ENCODE measurements around the gene CYTL1.
"Not testable (repeated sequence)": the region's sequence is repeated elsewhere in the genome, so short reads cannot be mapped to it uniquely, and the experiment has no call there.

CYTL1 gene

DNA sequence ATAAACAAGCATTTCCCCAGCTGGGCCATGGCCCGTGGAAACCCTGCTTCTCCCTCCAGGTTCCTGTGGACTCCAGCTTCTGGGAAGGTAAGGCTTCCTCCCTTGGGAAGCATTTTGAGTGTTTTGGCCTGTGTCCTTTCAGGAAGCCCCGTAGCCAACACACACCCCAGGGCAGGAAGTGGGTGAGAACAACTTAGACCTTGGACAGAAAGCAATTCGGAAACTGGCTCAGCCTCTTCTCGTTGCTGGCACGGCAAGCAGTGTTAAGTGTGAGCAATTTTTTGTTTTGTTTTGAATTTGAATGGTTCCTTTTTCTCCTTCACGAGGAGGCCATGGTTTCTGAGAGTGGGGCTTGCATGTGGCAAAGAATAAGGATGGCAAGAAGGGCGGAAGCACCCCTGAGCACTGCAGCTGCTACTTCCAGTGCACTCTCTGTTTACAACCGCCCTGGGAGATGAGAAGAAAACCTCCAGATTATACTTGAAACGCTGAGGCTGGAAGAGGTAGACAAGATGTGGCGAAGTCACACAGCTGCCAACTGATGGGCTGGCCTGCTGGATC is 14.1 kb upstream of the CYTL1 start:
- no peak for DNase-seq

DNA sequence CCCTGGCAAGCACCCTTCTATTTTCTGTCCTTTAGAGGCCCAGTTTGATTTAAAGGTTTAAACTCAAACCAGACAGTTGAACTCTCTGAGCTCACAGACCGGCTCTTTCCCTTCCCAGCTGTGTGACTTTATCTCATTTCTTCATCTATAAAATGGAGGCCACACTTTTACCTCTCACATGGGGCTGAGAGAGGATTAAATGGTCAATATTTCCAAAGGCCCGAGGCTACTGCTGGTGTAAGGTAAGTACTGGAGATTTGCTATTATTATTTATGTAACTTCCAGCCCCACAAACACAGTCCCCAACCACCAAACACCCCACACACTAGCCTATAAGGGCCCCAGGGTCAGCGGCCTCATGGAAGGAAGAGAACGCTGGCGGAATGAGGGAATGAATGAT is 13.6 kb upstream of the CYTL1 start:
- no peak for DNase-seq

DNA sequence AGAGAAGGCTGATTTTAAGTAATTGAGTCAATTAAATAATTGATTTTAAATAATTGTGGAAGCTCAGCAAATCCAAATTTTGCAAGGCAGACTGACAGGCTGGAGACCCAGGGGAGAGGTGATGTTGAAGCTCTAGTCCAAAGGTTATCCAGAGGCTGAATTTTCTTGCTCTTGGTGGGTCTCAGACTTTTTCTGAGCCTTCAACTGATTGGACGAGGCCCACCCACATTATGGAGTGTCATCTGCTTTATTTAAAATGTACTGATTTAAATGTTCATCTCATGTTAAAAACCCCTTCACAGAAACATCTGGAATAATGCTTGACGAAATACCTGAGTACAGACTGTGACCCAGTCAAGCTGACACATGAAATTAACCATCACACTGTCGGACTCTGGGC is 11.7 kb upstream of the CYTL1 start:
- DNase-seq = no peak

DNA sequence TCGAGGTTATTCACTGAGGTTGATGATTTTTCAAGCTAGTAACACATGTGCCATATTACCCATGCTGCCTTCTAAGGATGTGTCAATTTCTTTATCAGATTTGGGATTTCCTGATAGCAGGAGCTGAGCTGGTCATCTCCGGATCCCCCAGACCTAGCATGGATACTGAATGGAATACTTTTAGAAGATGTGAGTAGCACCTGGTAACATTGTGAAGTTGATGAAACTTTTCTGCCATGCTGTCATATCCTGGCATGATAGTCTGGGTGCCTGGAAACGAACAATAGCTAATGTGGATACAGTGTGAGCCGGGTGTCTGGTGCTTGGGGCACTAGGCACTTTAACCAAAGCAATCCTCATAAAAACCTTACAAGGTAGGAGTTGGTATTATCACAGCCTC is 11.0 kb upstream of the CYTL1 start:
- DNase-seq = no peak

DNA sequence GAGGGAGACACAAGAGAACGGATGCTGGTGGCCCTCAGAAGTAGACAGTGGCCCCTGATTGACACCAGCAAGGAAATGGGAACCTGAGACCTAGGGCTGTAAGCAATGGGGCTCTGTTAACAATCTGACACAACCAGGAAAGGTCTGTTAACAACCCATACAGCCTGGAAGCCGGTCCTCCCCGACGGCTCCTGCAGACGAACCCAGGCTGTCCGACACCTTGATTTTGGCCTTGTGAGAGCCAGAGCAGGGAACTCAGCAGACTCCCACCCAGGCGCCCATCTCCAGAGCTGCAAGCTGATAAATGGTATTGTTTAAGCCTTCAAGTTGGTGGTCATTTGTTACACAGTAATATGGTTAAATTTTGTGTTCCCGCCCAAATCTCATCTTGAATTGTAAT is 10.2 kb upstream of the CYTL1 start:
- no peak for DNase-seq

DNA sequence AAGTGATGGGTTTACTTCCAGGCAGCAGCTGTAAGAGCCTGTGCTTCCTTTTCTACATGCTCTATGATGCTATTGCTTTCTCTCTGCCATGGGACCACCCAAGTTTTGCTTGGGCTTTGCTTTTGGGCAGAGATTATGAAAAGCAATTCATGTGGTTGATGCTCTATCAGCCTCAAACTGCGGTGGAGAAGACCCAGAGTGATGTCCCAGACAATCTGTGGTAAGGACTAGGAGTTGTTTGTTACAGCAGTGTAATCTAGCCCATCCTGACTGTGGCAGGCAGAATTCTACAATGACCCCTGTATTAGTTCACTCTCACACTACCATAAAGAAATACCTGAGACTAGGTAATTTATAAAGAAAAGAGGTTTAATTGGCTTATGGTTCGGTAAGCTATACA is 9.2 kb upstream of the CYTL1 start:
- no peak for DNase-seq

DNA sequence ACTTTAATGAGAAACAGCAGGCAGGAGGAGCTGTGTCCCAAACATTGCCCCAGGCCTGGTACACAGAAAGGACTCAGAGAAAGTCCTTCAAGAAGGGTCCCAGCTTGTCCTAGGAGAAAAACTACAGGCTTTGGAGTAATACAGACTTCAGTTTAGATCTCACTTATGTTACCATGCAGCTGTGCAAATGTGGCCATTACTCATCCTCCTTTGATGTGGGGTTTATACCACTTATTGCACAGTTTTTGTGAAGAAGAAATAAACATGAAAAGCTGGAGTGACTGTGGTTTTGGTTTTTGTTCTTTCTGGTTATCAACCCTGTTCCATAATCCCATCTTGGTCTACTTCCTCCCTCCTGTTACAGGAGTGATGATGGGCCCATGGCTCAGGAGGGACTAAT is 8.1 kb upstream of the CYTL1 start:
- peak; percentile 74 for DNase-seq

DNA sequence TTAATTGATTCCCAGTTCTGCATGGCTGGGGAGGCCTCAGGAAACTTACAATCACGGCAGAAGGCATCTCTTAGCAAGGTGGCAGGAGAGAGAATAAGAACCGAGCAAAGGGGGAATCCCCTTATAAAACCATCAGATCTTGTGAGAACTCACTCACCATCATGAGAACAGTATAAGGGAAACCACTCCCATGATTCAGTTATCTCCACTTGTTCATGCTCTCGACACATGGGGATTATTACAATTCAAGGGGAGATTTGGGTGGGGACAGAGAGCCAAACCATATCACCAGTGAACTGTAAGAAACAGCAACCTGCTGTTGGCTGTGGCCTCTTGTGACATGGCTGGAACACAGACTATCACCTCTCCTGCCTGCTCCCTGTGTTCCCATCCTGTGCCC is 7.1 kb upstream of the CYTL1 start:
- no peak for DNase-seq

DNA sequence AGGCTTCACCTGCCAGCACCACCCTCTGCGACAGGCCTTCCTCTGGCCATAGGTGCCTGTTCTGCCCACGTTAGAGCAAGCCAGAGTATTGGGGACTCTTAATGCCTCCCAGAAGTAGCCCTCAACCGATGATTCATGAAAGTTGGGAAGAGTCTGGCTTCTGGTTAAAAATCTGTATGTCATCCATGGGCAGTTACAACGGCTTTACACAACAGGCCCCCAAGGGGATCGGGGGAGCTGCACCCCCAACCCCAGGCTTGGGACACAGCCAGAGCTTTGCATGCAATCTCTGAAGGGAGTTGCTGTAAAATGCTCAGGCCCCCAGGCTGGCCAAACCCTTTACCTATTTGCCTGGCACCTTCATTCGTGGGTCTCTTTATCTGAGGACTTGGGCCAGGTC is 5.4 kb upstream of the CYTL1 start:
- DNase-seq = no peak

DNA sequence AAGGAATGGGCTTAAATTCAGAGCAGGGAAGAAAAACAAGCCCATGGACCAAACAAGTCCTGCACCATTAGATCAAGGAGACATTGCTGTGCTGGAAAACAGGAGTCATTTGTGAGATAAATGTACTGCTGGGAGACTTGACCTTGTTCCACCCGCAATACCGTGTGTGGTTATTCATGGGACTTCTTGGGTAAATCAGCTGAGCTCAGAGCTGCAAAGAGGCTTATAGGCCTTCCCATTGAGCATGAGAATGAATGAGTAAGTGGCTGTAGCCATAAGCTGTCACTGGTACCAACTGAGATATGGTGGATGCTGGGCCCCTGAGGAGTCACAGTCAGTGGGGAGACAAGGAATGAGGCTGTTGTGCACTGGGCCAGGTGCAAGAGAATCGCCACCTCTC is 2.3 kb upstream of the CYTL1 start:
- no peak for DNase-seq

DNA sequence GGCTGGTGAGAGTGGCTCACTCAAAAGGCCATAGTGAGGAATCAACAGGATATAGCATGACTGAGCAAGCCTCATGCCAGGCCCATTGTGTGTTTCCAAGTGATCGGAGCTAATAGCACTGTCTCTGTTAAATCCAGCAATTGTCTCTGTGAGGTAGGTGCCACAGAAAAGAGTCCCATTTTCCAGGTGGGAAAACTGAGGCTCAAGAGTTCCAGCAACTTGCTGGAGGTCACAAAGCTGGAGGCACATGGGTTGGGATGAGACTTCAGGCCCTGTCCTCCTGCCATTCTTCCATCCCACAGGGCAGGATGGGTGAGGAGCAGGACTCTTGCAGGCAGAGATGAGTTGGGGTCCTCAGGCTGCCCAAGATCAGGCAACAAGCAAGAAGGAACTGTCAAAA is 1.1 kb upstream of the CYTL1 start:
- DNase-seq = no peak

DNA sequence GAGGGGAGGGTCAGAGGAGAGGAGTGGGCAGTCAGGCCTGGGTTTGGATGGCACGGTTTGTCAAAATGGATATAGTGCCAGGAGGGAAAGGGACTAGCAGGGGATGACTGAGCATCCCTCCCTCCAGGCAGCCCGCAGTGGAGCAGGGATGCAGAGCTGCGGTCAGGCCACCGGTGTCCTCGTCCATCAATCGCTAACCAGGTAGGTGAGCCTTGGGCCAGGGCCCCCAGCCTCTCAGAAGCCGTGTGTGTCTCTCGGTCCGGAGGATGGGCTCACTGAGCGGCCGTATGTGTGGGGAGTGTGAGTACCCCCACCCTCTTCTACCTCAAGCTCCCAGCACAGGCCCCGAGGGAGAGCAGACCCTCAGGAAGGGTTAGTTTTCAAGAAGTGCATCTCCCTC is 538 bp upstream of the CYTL1 start:
- no peak for DNase-seq

DNA sequence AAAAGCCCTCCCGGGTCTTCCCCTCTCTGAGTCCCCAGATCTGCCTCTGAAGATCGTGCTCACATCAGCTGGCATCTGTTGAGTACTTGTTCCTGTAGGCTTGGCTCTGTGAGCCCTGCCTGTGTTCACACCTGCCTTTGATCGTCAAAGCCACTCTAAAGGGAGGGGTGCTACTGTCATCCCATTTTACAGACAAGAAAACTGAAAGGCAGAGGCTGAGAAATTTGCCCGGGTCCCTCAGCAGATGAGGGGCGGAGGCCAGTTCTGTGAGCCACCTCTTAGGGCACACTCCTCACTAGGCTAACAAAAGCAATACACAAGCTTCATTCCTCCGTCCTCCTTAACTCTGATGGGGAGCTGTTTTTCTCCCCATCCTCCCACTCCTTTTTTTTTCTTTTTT is 655 bp downstream of the CYTL1 start:
- peak; percentile 67 for DNase-seq

DNA sequence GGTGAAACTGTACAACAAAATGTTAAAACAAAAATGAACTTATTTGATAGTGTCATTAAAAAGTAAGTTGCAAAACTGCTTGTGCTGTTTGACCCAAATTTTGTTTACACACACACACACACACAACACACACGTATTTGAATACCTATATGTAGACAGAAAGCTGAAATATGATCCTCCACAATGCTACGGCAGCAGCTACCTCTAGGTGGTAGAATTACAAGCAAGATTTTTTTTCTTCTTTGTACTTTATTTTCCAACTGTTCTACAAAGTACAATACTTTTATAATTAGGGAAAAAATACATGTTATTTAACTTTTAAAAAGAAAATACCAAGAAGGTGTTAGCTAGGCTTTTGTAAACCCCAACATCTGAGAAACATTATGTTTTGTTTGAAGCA is 1.2 kb downstream of the CYTL1 start:
- peak; percentile 74 for DNase-seq

DNA sequence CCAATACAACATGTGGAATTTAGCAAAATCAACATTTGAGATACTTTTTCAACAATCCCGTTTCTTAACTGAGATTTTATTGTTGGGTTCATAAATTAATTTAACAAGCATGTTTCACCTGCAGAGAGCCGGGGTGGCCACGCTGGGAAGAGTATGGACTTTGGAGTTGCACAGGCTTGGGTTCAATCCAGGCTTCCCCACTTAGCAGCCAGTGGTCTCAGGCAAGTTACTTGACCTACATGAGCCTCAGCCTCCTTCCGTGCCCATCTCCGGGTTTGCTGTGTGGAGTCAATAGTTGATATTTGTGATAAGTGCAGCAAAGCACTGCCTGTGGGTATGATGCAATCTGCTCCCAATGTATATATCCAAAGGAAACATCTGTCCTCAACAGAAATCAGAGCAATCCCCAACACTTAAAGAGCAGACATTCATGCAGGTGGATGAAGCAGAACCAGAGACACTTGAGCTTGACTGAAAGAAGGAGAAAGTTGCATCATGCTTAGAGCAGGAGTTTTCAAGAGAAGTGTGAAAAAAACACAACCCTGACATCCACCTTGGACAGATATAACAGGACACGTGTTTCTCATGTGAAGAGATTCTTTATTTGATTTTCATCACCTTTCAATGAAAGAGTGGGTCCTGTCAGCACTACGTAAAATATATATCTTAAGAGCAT is 5.1 kb downstream of the CYTL1 start:
- DNase-seq = peak; percentile 40

DNA sequence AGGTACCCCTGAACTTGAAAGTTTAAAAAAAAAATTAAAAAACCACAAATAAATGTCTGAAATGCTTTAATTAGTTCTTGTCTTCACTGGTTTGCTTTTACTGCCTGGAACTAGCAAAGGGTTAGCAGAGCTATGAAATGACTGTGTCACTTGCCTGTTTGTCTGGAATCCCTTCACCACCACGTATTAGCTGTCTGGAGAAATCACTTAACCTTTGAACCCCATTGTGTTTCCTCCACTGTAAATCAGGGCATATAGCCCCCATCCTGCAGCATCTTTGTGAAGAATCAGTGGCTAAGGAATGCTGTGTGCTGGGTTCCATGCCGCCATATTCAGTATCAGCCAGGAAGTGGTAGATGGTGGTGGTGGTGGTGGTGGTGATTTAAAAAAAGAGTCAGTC is 6.3 kb downstream of the CYTL1 start:
- peak; percentile 66 for DNase-seq

DNA sequence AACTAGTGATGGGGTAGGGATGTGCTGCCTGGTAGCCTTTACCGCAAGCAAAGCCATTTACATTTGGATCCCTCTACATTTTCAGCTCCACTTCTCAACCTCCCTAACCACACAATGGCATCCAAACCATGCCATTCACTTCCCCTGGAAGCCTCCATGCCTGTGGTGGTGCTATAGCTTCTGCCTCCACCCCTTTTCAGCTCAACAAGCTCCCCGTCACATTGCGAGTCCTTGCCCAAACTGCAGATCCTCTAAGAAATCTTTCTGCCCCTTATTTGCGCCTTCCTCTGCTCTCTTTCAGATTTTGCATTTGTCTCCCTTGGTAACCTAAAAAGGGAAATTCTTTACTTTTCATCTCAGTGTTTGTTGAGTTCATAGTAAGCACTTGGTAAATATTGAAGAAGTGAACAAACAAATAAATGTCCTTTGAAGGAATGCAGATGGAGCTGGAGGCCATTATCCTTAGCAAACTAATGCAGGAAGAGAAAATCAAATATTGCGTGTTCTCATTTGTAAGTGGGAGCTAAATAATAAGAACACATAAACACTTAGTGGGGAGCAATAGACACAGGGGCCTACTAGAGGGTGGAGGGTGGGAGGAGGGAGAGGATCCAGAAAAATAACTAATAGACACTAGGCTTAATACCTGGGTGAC is 6.9 kb downstream of the CYTL1 start:
- peak; percentile 83 for DNase-seq

DNA sequence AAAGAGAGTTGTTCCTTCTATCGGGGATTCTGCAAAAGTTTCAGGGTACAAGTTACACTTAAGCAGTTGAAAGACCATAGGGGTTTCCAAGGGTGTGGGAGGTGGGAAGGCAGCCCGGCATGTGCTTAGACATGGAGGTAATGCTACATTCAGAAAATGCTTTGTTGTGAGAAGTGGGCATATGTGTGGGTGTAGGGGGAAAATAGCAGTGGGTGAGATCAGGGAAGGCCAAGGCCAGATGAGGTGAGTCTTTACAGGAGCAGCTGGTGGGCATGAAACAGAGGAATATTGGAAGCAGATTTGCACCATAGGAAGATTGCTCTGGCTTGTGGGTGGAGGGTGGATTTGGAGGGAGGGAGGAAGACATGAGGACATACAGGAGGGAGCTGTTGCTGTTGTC is 8.3 kb downstream of the CYTL1 start:
- no peak for DNase-seq

DNA sequence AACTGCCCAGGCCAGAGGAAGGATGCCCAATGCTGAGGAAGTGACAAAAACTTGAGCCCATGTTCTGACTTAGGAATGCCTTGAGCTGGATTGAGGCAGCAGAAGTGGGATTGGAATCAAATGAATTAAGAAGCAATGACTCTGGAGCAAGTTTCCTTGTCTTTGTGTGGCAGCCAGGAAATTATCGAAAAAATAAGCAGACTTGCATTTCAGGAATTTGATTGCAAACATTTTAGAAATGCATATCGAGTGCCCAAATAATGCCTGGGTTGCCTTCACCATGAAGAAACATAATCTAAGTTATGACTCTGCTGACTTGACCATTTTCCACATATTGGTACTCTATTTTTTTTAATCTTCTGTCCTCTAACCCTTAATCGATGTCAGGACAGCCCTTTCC is 9.5 kb downstream of the CYTL1 start:
- DNase-seq = no peak

DNA sequence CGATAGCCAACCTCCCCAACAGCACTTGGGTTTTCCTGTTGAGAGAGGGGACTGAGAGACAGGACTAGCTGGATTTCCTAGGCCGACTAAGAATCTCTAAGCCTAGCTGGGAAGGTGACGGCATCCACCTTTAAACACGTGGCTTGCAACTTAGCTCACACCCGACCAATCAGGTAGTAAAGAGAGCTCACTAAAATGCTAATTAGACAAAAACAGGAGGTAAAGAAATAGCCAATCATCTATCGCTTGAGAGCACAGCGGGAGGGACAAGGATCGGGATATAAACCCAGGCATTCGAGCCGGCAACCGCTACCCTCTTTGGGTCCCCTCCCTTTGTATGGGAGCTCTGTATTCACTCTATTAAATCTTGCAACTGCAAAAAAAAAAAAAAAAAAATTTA is 12.3 kb downstream of the CYTL1 start:
- DNase-seq = not testable (repeated sequence)

DNA sequence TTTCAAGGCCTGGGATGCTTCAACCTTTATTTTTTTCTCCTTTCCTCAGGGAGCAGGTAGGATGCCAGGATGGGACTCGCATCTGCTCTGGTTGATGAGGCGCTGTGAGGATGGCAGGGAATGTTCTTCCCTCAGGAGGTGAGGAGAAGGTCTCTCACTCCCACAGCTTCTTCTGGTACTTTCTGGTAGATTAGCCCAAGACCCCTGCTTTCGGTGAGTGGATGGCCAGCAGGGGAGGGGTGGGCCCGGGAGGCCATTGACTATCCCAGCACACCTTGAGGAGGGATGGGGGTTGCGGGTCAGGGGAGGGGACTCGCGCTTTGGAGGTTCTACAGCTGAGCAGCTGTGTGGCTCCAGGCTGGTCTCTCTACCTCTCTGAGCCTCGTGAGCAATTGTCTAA is 14.8 kb downstream of the CYTL1 start:
- no peak for DNase-seq

DNA sequence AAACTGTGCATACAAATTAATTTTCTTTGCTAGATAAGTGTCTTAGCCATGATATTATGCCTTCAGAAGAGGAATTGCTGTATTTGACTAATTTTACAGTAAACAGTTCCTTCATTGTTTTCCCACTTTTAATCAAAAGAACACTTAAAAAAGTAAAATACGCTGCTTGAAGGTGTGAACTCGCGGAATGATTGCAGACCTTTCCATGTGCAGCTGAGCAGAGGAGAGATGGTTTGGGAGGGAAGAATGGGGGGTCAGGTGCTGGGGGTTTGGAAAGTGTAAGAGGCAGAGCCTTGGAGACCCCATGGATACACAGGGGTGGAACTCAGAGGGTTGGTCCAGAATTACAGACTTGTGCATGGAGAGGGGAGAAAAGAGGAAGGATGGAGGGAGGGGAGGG is 15.3 kb downstream of the CYTL1 start:
- DNase-seq = no peak

DNA sequence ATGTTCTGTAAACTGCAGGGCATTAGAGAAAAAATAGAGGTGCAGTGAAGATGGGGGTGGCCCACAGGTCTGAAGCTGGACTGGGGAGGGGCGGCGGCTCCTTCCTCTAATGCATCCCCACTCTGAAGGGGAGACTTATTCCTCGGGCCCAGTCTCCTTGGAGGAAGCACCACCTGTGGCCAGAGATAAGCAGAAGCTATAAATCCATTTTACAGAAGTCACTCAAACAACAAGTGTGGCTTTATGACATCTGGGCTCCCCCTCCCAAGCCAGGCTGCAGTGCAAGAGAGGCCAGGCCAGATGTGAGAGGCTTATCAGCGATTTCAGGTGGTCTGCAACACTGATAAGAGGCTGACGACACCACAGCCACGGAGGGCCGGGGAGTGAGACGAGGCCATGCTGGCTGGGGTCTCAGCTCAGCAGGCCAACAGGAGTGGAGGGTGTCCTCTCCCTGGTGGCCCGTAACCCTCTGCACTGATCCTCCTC is 15.8 kb downstream of the CYTL1 start:
- DNase-seq = no peak

DNA sequence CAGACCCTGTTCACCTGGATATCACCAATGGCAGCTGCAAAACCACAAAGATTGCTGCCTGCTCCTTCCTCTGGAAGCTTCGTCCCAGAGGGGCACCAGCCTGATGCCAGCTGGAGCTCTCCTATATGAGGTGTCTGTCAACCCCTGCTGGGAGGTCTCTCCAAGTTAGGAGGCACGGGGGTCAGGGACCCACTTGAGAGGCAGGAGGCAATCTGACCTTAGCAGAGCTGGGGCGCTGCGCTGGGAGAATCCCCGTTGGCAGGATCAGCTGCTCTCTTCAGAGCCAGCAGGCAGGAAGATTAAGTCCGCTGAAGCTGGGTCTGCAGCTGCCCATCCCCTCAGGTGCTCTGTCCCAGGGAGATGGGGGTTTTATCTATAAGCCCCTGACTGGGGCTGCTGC is 17.6 kb downstream of the CYTL1 start:
- not testable (repeated sequence) for DNase-seq

DNA sequence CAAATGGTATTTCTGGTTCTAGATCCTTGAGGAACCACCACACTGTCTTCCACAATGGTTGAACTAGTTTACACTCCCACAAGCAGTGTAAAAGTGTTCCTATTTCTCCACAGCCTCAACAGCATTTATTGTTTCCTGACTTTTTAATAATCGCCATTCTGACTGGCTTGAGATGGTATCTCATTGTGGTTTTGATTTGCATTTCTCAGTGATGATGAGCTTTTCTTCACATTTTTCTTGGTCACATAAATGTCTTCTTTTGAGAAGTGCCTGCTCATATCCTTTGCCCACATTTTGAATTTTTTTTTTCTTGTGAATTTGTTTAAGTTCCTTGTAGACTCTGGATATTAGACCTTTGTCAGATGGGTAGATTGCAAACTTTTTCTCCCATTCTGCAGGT is 22.3 kb downstream of the CYTL1 start:
- not testable (repeated sequence) for DNase-seq

All from DMS53 (cell line).